ENCODE data around the gene IL36RN. TPM values are rescaled to one million over a fixed set of nuclear protein-coding genes. Genes with fewer than 3 reads are reported as not detected.

The IL36RN gene
- total RNA-seq, 1 donor from 2014 or later = not detected

DNA sequence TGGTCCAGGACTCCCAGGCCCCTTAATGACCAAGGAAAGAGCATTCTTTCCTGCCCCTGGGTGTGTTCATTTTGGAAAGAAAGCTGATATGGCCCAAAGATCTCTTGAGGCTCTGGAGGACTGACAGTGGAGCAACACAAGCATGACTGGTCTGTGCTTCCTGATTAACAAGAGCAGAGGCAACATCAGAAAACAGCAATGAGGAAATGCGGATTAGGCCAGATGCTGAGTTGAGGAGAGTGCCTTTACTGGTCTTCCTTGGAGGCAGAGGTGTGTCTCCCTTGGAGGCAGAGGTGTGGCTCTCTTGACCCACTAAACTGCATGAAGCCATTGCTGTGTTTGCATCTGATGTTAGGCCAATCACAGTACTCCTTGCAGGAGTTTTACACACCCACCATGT, 26.3 kb upstream of the IL36RN start:
- H3K36me3 Mint-ChIP-seq (ENCODE audit: insufficient read depth) = no peaks in the 10 kb centered on the region
- H3K27me3 Mint-ChIP-seq = peaks cover 36% of the 10 kb centered on the region
- TF ChIP-seq CTCF (IDR thresholded peaks at IDR 0.05; ENCODE audit: unreplicated experiment) = no peak
- H3K27ac Mint-ChIP-seq = no peak overlapping the region
- no peaks in the 10 kb centered on the region for H3K9me3 Mint-ChIP-seq (ENCODE audit: low read depth)
- H3K4me1 Mint-ChIP-seq (ENCODE audit: low read depth) = no peaks in the 10 kb centered on the region
- no peak overlapping the region for H3K4me3 Mint-ChIP-seq (ENCODE audit: low read depth)
- DNase-seq (ENCODE audit: low spot score, unreplicated experiment) = no peak

DNA sequence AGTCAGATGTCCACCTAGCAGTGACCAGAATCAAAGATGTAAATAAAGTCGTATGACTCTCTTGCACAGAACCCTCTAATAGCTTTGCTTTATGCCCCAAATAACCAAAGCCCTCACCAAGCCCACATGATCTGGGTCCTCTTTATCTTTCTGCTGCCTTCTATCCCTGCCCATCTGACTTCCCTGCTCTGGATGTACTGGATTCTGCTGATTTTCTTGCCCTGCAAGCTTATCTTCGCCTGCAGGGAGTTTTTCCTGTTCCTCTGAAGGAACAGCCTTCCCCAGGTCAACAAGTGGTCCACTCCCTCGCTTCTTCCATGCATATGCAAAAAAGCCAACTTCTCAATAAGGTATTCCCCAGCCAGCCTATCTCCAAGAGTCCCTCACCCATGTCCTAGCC, 25.0 kb upstream of the IL36RN start:
- Mint-ChIP-seq H3K4me1 (ENCODE audit: low read depth) (peaks cover 4% of the 10 kb centered on the region), H3K27ac (no peak overlapping the region), H3K36me3 (ENCODE audit: insufficient read depth) (no peaks in the 10 kb centered on the region), H3K27me3 (peaks cover 23% of the 10 kb centered on the region), H3K4me3 (ENCODE audit: low read depth) (no peak overlapping the region), H3K9me3 (ENCODE audit: low read depth) (no peaks in the 10 kb centered on the region)
- TF ChIP-seq CTCF (IDR thresholded peaks at IDR 0.05; ENCODE audit: unreplicated experiment) = no peak
- DNase-seq (ENCODE audit: low spot score, unreplicated experiment) = no peak

DNA sequence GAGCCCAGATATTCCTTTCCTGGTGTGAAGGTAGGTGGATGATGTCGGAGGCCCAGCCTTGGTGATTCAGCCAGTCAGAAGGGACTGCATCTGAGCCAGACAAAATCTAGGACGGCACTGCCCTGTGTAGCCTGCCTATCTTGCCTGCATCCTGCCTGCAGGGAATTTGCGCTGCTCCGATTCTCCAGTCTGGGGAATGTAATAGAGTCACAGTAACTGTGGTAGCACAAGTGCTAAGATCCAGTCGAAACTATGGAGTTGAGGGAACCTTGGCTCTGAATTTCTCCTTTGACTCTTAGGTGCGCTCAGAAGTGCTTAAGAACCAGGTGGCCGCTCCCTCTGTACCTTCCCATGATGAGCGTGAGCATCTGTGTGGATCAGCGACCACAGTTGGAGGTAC, 22.2 kb upstream of the IL36RN start:
- Mint-ChIP-seq H3K9me3 (ENCODE audit: low read depth) (no peaks in the 10 kb centered on the region), H3K4me3 (ENCODE audit: low read depth) (no peak overlapping the region), H3K27ac (no peak overlapping the region), H3K4me1 (ENCODE audit: low read depth) (peaks cover 15% of the 10 kb centered on the region), H3K27me3 (peaks cover 6% of the 10 kb centered on the region), H3K36me3 (ENCODE audit: insufficient read depth) (no peaks in the 10 kb centered on the region)
- no peak for DNase-seq (ENCODE audit: low spot score, unreplicated experiment)
- no peak for TF ChIP-seq CTCF (IDR thresholded peaks at IDR 0.05; ENCODE audit: unreplicated experiment)

DNA sequence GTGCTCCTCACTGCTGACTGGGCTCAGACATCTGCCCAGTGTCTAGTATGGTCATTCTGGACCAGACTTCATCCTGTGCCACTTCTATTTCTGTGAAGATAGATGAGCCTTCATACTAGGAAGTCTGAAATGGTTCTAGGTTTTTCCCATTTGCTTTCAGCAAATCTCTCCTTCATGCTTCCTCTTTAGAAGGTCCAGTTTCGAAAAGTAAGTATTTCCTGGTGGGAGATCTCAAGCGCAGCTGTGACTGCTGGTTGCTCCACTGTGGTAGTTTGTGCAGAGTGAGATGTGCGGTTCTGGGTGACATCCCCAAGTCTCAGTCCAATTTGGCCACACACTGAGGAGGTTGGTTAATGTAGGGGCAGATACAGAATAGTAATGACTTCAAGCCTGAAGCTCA, 20.7 kb upstream of the IL36RN start:
- no peaks in the 10 kb centered on the region for H3K9me3 Mint-ChIP-seq (ENCODE audit: low read depth)
- peaks cover 15% of the 10 kb centered on the region for H3K4me1 Mint-ChIP-seq (ENCODE audit: low read depth)
- no peak for DNase-seq (ENCODE audit: low spot score, unreplicated experiment)
- no peak overlapping the region for H3K27ac Mint-ChIP-seq
- TF ChIP-seq CTCF (IDR thresholded peaks at IDR 0.05; ENCODE audit: unreplicated experiment) = no peak
- H3K27me3 Mint-ChIP-seq = peaks cover 3% of the 10 kb centered on the region
- no peak overlapping the region for H3K4me3 Mint-ChIP-seq (ENCODE audit: low read depth)
- H3K36me3 Mint-ChIP-seq (ENCODE audit: insufficient read depth) = no peaks in the 10 kb centered on the region

DNA sequence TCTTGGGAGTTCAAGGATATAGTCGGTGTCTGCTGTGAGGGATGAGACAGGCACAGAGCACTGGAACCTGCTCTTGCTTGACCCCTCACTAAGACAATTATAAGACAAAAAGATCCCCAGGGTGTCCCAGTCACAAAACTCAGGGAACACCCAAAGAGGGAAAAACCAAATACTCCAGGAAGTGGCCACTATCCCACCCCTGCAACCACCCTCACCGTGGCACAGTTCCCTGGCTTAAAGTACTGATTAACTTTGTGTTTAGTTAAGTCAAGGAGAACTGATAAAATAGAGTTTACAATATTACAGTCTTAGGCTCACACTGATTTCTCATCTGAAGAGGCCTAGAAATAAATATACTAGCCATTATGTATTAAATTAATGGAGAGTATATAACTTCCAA, 19.8 kb upstream of the IL36RN start:
- Mint-ChIP-seq H3K9me3 (ENCODE audit: low read depth) (no peaks in the 10 kb centered on the region), H3K27ac (no peak overlapping the region), H3K4me1 (ENCODE audit: low read depth) (peaks cover 15% of the 10 kb centered on the region), H3K4me3 (ENCODE audit: low read depth) (no peak overlapping the region), H3K27me3 (peaks cover 3% of the 10 kb centered on the region), H3K36me3 (ENCODE audit: insufficient read depth) (no peaks in the 10 kb centered on the region)
- TF ChIP-seq CTCF (IDR thresholded peaks at IDR 0.05; ENCODE audit: unreplicated experiment) = no peak
- no peak for DNase-seq (ENCODE audit: low spot score, unreplicated experiment)

Data from progenitor cell of endocrine pancreas (in vitro differentiated cells).